Measurements from ENCODE around the gene PLA2G4E. TPM values are rescaled to one million over a fixed set of nuclear protein-coding genes. Genes with fewer than 3 reads are reported as not detected.
A peak's percentile ranks its signal among the peaks of the same experiment; 100 is the strongest.

PLA2G4E gene
- total RNA-seq, 4 donors from 2014 or later, result not detected

DNA sequence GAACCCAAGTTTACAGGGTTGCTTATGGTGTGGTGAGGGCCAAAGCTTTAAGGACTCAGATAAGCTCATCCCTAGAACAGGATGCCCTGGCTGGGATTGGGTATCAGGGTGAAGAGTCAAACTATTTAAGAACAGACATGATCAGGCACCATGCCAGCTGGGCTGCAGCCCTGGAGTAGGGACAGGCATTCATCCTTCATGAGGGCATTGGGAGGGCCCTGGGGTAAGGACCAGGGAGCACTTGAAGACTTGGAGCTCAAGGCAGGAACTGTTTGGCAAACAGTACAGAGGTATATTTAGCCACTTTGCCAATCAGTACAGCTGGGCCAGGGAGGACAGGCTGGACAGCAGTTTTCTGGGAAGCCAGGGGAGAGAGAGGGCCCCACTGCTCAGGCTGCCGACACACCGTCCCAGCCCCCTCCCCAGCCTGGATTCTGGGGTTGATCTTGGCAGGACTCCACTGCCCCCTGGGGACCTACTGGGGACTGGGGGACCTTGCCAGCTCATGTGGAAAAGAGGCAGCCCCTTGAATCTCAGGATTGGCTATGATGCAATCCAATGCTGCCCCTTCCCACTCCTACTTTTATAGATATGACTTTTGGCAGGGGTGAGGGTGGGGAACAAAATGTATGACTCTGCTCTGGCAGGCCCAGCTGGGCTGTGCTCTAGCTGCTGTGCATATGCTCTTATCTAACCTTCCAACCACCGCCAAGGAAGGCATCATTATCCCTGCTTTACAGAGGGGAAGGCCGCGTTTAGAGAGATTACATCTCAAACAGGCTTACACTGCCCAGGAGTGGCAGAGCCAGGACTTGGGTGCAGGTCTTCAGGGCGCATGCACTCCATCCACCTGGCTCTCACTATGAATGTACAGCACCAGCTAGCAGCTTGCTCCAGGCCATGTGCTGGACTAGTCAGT is 2.3 kb downstream of the PLA2G4E start:
- ATAC-seq (peak; percentile 78 to 94), DNase-seq (peak; percentile 36 to 72)

DNA sequence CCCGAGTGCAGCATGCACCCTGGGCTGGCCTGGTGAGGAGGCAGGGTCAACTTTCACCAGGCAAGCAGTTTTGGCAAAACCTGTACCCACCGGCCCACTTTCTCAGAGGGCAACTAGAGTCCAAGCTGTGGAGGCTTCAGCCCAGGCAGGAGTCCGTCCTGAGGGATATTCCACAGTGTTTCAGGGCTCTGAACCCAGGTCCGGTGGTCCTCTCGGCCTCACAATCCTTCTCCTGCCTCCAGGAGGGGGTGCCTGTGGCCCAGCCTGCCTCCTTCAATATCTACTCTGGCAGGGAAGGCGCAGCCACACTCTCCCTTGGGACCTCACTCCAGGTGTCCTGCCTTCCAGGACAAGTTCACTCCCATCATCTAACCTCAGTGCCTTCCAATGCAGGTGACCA is 3.9 kb downstream of the PLA2G4E start:
- no peak for DNase-seq
- Histone ChIP-seq H3K36me3 (no peaks in the 10 kb centered on the region), H3K27ac (no peak overlapping the region), H3K27me3 (no peaks in the 10 kb centered on the region), H3K9me3 (no peaks in the 10 kb centered on the region), H3K4me3 (no peak overlapping the region), H3K4me1 (peaks cover 22 to 27% of the 10 kb centered on the region in 2 donors)
- intact Hi-C loops (cut with DNase I; ENCODE audit: low total_unique reads) (no loop called here), in situ Hi-C loops (cut with MboI; ENCODE audit: low sequenced_read_pairs in 4 of 4) (no loop called here)
- no peak for ATAC-seq
- TF ChIP-seq, protein P1, sequence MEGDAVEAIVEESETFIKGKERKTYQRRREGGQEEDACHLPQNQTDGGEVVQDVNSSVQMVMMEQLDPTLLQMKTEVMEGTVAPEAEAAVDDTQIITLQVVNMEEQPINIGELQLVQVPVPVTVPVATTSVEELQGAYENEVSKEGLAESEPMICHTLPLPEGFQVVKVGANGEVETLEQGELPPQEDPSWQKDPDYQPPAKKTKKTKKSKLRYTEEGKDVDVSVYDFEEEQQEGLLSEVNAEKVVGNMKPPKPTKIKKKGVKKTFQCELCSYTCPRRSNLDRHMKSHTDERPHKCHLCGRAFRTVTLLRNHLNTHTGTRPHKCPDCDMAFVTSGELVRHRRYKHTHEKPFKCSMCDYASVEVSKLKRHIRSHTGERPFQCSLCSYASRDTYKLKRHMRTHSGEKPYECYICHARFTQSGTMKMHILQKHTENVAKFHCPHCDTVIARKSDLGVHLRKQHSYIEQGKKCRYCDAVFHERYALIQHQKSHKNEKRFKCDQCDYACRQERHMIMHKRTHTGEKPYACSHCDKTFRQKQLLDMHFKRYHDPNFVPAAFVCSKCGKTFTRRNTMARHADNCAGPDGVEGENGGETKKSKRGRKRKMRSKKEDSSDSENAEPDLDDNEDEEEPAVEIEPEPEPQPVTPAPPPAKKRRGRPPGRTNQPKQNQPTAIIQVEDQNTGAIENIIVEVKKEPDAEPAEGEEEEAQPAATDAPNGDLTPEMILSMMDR (IDR thresholded peaks at IDR 0.05 in 4 of 5, conservative IDR thresholded peaks at IDR 0.05 in 1 of 5), result no peak
- TF ChIP-seq POLR2A (IDR thresholded peaks at IDR 0.05), result no peak

More for the DNA sequence above, 2.3 kb downstream of the PLA2G4E start:
- intact Hi-C loops (cut with DNase I; ENCODE audit: low total_unique reads) (no loop called here), in situ Hi-C loops (cut with MboI; ENCODE audit: low sequenced_read_pairs in 4 of 4) (no loop called here)
- H3K4me3 ChIP-seq, result no peak overlapping the region
- no peaks in the 10 kb centered on the region for H3K9me3 ChIP-seq
- peaks cover 22 to 27% of the 10 kb centered on the region in 2 donors for H3K4me1 ChIP-seq
- no peaks in the 10 kb centered on the region for H3K27me3 ChIP-seq
- peak overlapping the region in 3 of 4 donors; percentile 62 to 74 (median 65) for H3K27ac ChIP-seq
- no peaks in the 10 kb centered on the region for H3K36me3 ChIP-seq
- TF ChIP-seq, protein P1 (IDR thresholded peaks at IDR 0.05 in 4 of 5, conservative IDR thresholded peaks at IDR 0.05 in 1 of 5), result no peak
- TF ChIP-seq POLR2A (IDR thresholded peaks at IDR 0.05), result no peak

DNA sequence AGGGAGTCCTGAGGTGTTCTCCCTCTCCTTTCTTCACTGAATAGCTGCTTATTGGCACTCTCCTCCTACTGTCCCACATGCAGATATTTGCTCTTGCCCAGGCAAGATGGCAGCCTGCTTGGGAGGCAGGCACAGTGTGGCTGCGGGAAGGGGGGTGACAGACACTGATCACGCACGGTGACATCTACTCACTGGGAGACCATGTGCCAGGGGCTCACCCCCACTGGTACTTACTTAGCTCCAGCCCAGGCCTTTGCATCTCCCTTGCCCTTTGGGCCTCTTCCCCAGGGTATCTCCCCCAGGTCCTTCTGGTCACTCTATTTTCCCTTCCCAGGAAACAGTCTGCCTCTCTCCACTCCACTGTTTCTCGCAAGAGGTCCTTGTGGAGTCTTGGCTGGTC is 6.4 kb downstream of the PLA2G4E start:
- in situ Hi-C loops (cut with MboI; ENCODE audit: low sequenced_read_pairs in 4 of 4) (no loop called here), intact Hi-C loops (cut with DNase I; ENCODE audit: low total_unique reads) (no loop called here)

DNA sequence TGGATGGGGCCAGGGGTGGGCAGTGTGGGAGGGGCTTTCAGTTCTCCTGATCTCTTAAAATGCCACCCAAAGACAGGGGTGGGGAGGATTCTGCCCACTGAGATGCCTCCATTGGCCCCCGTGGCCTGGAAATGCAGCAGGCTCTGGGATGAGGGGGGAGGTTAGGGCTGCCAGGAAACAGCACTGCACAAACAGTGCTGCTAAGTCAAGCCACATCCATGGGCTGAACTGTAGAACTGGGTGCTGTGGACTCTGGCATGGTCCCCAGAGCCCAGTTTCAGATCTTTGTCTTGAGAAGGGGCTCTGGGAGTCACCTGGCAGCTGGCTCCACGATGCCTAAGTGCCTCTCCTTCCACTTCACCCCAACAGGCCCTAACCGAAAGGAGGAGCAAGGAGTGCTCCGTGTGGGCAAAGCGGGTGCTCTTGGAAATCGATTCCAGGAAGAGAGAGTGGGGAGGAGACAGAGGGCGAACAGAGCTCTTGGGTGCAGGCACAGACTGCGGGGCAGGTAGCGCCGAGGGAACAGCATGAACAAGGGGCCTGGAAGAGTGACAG is 7.8 kb downstream of the PLA2G4E start:
- Histone ChIP-seq H3K27me3 (no peaks in the 10 kb centered on the region), H3K27ac (no peak overlapping the region), H3K4me1 (peaks cover 2 to 13% of the 10 kb centered on the region in 2 donors), H3K9me3 (no peaks in the 10 kb centered on the region), H3K36me3 (no peaks in the 10 kb centered on the region), H3K4me3 (no peak overlapping the region)
- TF ChIP-seq, protein P1 (IDR thresholded peaks at IDR 0.05 in 4 of 5, conservative IDR thresholded peaks at IDR 0.05 in 1 of 5), result no peak
- TF ChIP-seq POLR2A (IDR thresholded peaks at IDR 0.05), result no peak
- ATAC-seq (no peak), DNase-seq (no peak)
- intact Hi-C loops (cut with DNase I; ENCODE audit: low total_unique reads), result no loop called here
- in situ Hi-C loops (cut with MboI; ENCODE audit: low sequenced_read_pairs in 4 of 4), result no loop called here

More for the DNA sequence above, 6.4 kb downstream of the PLA2G4E start:
- no peak overlapping the region for H3K27ac ChIP-seq
- no peak overlapping the region for H3K4me3 ChIP-seq
- no peaks in the 10 kb centered on the region for H3K36me3 ChIP-seq
- ATAC-seq, result no peak
- H3K9me3 ChIP-seq, result no peaks in the 10 kb centered on the region
- DNase-seq, result no peak
- peaks cover 16 to 27% of the 10 kb centered on the region in 2 donors for H3K4me1 ChIP-seq
- TF ChIP-seq, protein P1 (IDR thresholded peaks at IDR 0.05 in 4 of 5, conservative IDR thresholded peaks at IDR 0.05 in 1 of 5), result no peak
- TF ChIP-seq POLR2A (IDR thresholded peaks at IDR 0.05), result no peak
- no peaks in the 10 kb centered on the region for H3K27me3 ChIP-seq
